Calu3 (cell line): ENCODE results near the gene PXDN. TPM values are rescaled to one million over a fixed set of nuclear protein-coding genes. Genes with fewer than 3 reads are reported as not detected.

Experiments used
- BruUV-seq: library from RNA; stranded (reverse); fragments of 400-500 nt; replicated peaks from 2 replicates; lab custom pipeline; 2021; lab: Mats Ljungman, UMichigan
- CTCF ChIA-PET: fragments of 300-600 bp; sonication (Branson Sonifier 250); formaldehyde crosslinking; loops from one replicate; lab custom pipeline; 2022; ENCODE audit warnings: antibody characterized with exemption; lab: Charles Lee
- DNase-seq: peaks from one replicate; pipeline ENCODE4 v3.0.0; 2022
- H3K27ac Mint-ChIP-seq: one replicate; pipeline ENCODE4 v1.8.0; 2022; ENCODE audit warnings: mixed read lengths; ENCODE audit not compliant: unreplicated experiment
- H3K27me3 Mint-ChIP-seq: one replicate; pipeline ENCODE4 v1.8.0; 2022; ENCODE audit warnings: mixed read lengths; ENCODE audit not compliant: unreplicated experiment
- H3K36me3 Mint-ChIP-seq: one replicate; pipeline ENCODE4 v1.8.0; 2022; ENCODE audit warnings: mild to moderate bottlenecking, moderate library complexity, mixed read lengths; ENCODE audit not compliant: insufficient read depth, unreplicated experiment
- H3K4me1 Mint-ChIP-seq: one replicate; pipeline ENCODE4 v1.8.0; 2022; ENCODE audit warnings: mild to moderate bottlenecking, low read depth, mixed read lengths; ENCODE audit not compliant: unreplicated experiment
- H3K4me3 Mint-ChIP-seq: one replicate; pipeline ENCODE4 v1.8.0; 2022; ENCODE audit warnings: mild to moderate bottlenecking, low read depth, moderate library complexity, mixed read lengths; ENCODE audit not compliant: unreplicated experiment
- H3K9me3 Mint-ChIP-seq: one replicate; pipeline ENCODE4 v1.8.0; 2022; ENCODE audit warnings: low read depth, mixed read lengths; ENCODE audit not compliant: unreplicated experiment
- CTCF ChIP-seq: fragments of 200-600 bp; IDR thresholded peaks from one replicate; pipeline ENCODE4 v1.8.0; 2022; ENCODE audit warnings: antibody characterized with exemption; ENCODE audit not compliant: unreplicated experiment
- intact Hi-C: fragments of 100-400 bp; cut with micrococcal nuclease; formaldehyde crosslinking; loops from one replicate; pipeline ENCODE4 v1.10.0; 2022; ENCODE audit not compliant: unreplicated experiment
- total RNA-seq: library from RNA; stranded (reverse); gene quantifications from 2 replicates; pipeline ENCODE4 v1.2.3, GENCODE V29; 2022

PXDN gene
- total RNA-seq, 1 experiment from 2014 or later: not detected

GRCh38 chr2:1633092-1633671 is 111.1 kb downstream of the PXDN start:
- Mint-ChIP-seq H3K9me3 (peaks cover 3% of the 10 kb centered on the region), H3K4me3 (no peak overlapping the region), H3K27ac (no peak overlapping the region), H3K36me3 (no peaks in the 10 kb centered on the region), H3K4me1 (no peaks in the 10 kb centered on the region), H3K27me3 (no peaks in the 10 kb centered on the region)
- no peak for TF ChIP-seq CTCF
- DNase-seq: no peak
- intact Hi-C loops: no loop called here
- CTCF ChIA-PET: no interaction called here
- no TSS peak for BruUV-seq

DNA sequence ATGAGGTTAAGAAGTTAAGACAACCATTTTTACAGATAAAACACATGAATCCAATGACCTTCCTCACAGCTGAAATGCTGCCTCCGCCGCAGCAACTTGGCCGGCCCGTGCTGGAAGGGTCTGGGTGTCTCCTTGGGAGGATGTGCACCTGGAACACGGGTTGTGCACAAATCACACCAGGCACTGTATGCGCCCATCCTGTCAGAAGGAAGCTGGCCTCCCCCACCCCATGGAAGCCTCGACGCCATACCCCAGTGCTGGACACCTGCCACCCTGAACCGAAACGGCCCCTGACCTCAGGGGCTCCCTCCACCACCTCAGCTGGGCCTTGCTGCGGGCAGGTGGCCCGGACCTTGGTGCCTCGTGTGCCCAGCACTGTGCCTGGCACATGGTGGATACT is 111.8 kb downstream of the PXDN start:
- Mint-ChIP-seq H3K27ac (no peak overlapping the region), H3K36me3 (no peaks in the 10 kb centered on the region), H3K27me3 (no peaks in the 10 kb centered on the region), H3K4me1 (no peaks in the 10 kb centered on the region), H3K4me3 (no peak overlapping the region), H3K9me3 (peaks cover 3% of the 10 kb centered on the region)
- intact Hi-C loops: no loop called here
- TF ChIP-seq CTCF: no peak
- no TSS peak for BruUV-seq
- CTCF ChIA-PET: no interaction called here
- no peak for DNase-seq

DNA sequence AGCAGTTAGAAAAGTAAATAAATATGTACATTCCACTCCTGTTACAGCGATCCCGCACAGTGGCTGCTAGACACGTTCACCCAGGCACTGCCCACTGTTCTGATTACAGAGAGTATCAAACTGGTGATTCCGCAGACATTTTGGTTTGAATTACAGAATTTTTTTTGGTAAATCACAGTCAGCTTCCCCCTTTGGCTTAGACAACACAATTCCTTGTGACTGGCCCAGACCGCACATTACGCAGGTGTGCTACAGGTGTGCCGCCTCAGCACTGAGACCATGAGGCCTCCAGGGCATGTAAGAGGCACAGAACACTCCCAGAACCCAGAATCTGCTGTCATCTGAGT is 112.3 kb downstream of the PXDN start:
- Mint-ChIP-seq H3K9me3 (peaks cover 3% of the 10 kb centered on the region), H3K4me1 (no peaks in the 10 kb centered on the region), H3K4me3 (no peak overlapping the region), H3K36me3 (no peaks in the 10 kb centered on the region), H3K27me3 (no peaks in the 10 kb centered on the region), H3K27ac (no peak overlapping the region)
- no peak for DNase-seq
- TF ChIP-seq CTCF: no peak
- intact Hi-C loops: no loop called here
- CTCF ChIA-PET: no interaction called here
- no TSS peak for BruUV-seq

DNA sequence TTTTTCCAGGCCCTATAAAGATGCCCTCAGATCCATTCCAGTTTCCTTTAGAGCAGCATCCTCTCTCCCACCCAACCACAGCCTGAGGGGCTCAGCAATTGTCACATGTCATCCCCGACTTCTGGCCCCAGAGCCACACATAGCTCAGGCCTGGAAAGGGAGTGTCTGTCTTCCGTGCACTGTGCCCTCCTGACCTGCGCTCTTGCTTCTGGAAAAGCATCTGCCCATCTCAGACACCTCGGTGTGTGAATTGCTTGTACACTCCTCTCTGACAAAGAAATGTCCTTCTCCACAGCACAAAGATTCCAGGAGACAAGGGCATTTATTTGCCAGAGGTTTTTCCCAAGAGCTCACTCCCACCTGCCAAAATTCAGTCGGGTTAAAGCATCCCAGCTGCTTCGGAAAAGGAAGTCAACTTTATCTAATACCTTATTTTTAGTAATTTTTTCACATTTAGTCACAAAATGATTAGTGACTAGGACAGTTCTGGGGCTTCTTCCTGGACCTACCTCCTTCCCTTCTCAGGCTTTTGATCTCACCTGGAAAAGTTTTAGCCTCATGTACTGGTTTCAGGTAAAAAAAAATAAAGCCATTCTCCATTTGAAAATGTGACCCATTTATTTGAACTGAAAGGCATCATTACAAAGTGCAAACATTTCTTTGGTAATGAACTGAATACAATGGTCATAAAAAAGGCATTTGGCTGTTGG is 112.9 kb downstream of the PXDN start:
- Mint-ChIP-seq H3K4me1 (no peaks in the 10 kb centered on the region), H3K9me3 (peaks cover 3% of the 10 kb centered on the region), H3K36me3 (no peaks in the 10 kb centered on the region), H3K27ac (no peak overlapping the region), H3K27me3 (no peaks in the 10 kb centered on the region), H3K4me3 (no peak overlapping the region)
- no peak for TF ChIP-seq CTCF
- no TSS peak for BruUV-seq
- DNase-seq: no peak
- intact Hi-C loops: no loop called here
- CTCF ChIA-PET: no interaction called here
